Bronchial epithelial cell (primary cell): ENCODE data around the gene FAM118B. TPM values are rescaled to one million over a fixed set of nuclear protein-coding genes. Genes with fewer than 3 reads are reported as not detected.

Experiments used
- DNase-seq: peaks from one replicate; pipeline ENCODE4 v3.0.0-alpha.2; 2010; ENCODE audit warnings: low read depth
- FAIRE-seq: peaks from 2 replicates; lab custom pipeline; 2011; peaks lifted over from hg19 to GRCh38; lab: Jason Lieb, UNC
- H3K27me3 ChIP-seq: 2 replicates; pipeline ENCODE4 v1.5.1; 2011; ENCODE audit warnings: low read length; ENCODE audit not compliant: control insufficient read depth, insufficient read depth
- H3K36me3 ChIP-seq: 2 replicates; pipeline ENCODE4 v1.5.1; 2011; ENCODE audit warnings: low read length; ENCODE audit not compliant: control insufficient read depth, insufficient read depth
- H3K4me3 ChIP-seq: 2 replicates; pipeline ENCODE4 v1.5.1; 2011; ENCODE audit warnings: mild to moderate bottlenecking, low read depth, low read length, control low read depth
- CTCF ChIP-seq: IDR thresholded peaks from 2 replicates; pipeline ENCODE4 v1.5.1; 2011; ENCODE audit warnings: mild to moderate bottlenecking, moderate library complexity, low read length, control low read depth, inconsistent platforms; ENCODE audit not compliant: insufficient read depth, severe bottlenecking
- total RNA-seq: library from RNA; depleted of rRNA; stranded (reverse); fragments of >200 nt; gene quantifications from 2 replicates; pipeline ENCODE4 v1.2.1, GENCODE V29; 2014

FAM118B gene
- total RNA-seq, 1 donor from 2014 or later: 15.8 TPM

DNA sequence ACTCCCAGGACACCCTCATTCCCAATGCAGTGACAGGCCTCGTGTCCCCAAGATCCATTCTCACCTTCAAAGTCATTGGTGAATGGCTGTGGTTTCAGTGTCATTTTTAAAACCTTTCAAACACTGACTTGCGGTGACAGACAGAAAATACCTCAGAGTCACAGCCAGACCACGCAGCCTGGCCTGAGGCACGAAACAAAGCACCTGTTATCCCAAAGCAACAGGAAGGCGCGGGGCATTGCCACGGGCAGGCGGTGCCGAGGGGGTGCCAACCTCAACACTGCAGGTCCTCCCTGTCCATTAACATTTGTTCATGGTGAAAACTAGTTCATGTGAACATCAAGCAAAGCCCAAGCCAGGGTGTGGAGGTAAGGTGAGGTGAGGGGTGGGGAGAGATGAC is 38.3 kb upstream of the FAM118B start:
- no peak for FAIRE-seq
- Histone ChIP-seq H3K36me3 (no peaks in the 10 kb centered on the region), H3K27me3 (no peaks in the 10 kb centered on the region), H3K4me3 (no peak overlapping the region)
- no peak for TF ChIP-seq CTCF
- DNase-seq: no peak

- Histone ChIP-seq H3K4me3 (no peak overlapping the region), H3K36me3 (no peaks in the 10 kb centered on the region), H3K27me3 (no peaks in the 10 kb centered on the region)
- FAIRE-seq (no peak), DNase-seq (no peak)
- TF ChIP-seq CTCF: no peak
Measured at GRCh38 chr11:126174816-126175215, 36.8 kb upstream of the FAM118B start.

- Histone ChIP-seq H3K27me3 (no peaks in the 10 kb centered on the region), H3K36me3 (no peaks in the 10 kb centered on the region), H3K4me3 (no peak overlapping the region)
- FAIRE-seq (no peak), DNase-seq (peak; percentile 35)
- no peak for TF ChIP-seq CTCF
Measured at GRCh38 chr11:126175393-126175792, 36.2 kb upstream of the FAM118B start.

DNA sequence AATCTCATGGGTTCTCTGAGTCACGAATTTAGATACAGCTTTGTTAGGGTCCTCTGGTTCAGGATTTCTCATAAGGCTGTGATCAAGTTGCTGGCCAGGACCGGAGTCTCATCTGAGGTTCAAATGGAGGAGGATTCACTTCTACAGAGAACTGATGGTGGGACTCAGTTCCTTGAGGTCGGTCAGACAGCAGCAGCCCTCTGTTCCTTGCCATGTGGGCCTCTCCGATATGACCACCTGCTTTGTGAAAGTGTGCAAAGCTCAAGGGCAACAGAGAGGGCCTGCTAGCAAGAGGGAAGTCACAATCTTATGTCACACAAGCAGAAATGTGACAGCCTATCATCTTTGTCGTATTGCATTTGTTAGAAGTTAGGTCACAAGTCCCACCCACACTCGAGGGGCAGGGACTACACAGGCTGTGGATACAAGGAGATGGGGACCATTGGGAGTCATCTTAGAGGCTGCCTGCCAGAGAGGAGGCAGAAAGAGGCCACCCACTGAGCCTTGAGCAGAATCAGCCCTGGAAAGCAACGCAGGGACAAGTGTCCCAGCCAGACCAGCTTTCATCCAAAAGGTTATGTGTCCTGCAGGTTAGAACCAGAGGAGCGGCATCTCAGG is 34.6 kb upstream of the FAM118B start:
- FAIRE-seq: no peak
- no peaks in the 10 kb centered on the region for H3K36me3 ChIP-seq

GRCh38 chr11:126181939-126182730 is 29.4 kb upstream of the FAM118B start:
- no peak for TF ChIP-seq CTCF
- FAIRE-seq (no peak), DNase-seq (no peak)
- Histone ChIP-seq H3K36me3 (no peaks in the 10 kb centered on the region), H3K27me3 (no peaks in the 10 kb centered on the region), H3K4me3 (no peak overlapping the region)

More for the DNA sequence above, 34.6 kb upstream of the FAM118B start:
- Histone ChIP-seq H3K27me3 (no peaks in the 10 kb centered on the region), H3K4me3 (no peak overlapping the region)
- DNase-seq: no peak
- no peak for TF ChIP-seq CTCF
